H9 (cell line): ENCODE measurements around the gene NPIPA3. TPM values are rescaled to one million over a fixed set of nuclear protein-coding genes. Genes with fewer than 3 reads are reported as not detected.
"Not testable (repeated sequence)": the region's sequence is repeated elsewhere in the genome, so short reads cannot be mapped to it uniquely, and the experiment has no call there.

Experiments
- DNase-seq: peaks from one replicate; pipeline ENCODE4 v3.0.0-alpha.2; 2017
- H2AFZ ChIP-seq: one replicate; pipeline ENCODE4 v1.6.1; 2013; ENCODE audit warnings: mild to moderate bottlenecking, low read length, control low read depth, moderate library complexity
- H2AK5ac ChIP-seq: 2 replicates; pipeline ENCODE4 v1.6.1; 2013; ENCODE audit warnings: low read length, control low read depth, mixed read lengths; ENCODE audit not compliant: insufficient read length
- H2BK120ac ChIP-seq: one replicate; pipeline ENCODE4 v1.6.1; 2013; ENCODE audit warnings: low read depth, mild to moderate bottlenecking, low read length, control low read depth, inconsistent platforms; ENCODE audit not compliant: poor library complexity, severe bottlenecking
- H2BK12ac ChIP-seq: 2 replicates; pipeline ENCODE4 v1.6.1; 2013; ENCODE audit warnings: low read length, control low read depth, mixed read lengths, low read depth; ENCODE audit not compliant: insufficient read length
- H2BK15ac ChIP-seq: 2 replicates; pipeline ENCODE4 v1.6.1; 2013; ENCODE audit warnings: low read depth, low read length, control low read depth
- H2BK20ac ChIP-seq: one replicate; pipeline ENCODE4 v1.6.1; 2013; ENCODE audit warnings: low read depth, mild to moderate bottlenecking, low read length, control low read depth, inconsistent platforms; ENCODE audit not compliant: poor library complexity, severe bottlenecking
- H2BK5ac ChIP-seq: 2 replicates; pipeline ENCODE4 v1.6.1; 2013; ENCODE audit warnings: low read length, control low read depth, mixed read lengths; ENCODE audit not compliant: insufficient read length
- H3K14ac ChIP-seq: 2 replicates; pipeline ENCODE4 v1.6.1; 2013; ENCODE audit warnings: low read length, control low read depth; ENCODE audit not compliant: insufficient read depth
- H3K18ac ChIP-seq: 2 replicates; pipeline ENCODE4 v1.6.1; 2013; ENCODE audit warnings: low read depth, mild to moderate bottlenecking, mixed read lengths, low read length, control low read depth; ENCODE audit not compliant: insufficient read length
- H3K23ac ChIP-seq: 2 replicates; pipeline ENCODE4 v1.6.1; 2013; ENCODE audit warnings: low read length, control low read depth, mixed read lengths, low read depth; ENCODE audit not compliant: insufficient read length
- H3K23me2 ChIP-seq: 2 replicates; pipeline ENCODE4 v1.6.1; 2013; ENCODE audit warnings: low read depth, mild to moderate bottlenecking, mixed read lengths, low read length, control low read depth; ENCODE audit not compliant: insufficient read length, poor library complexity, severe bottlenecking
- H3K27ac ChIP-seq: 2 replicates; pipeline ENCODE4 v1.5.1; 2013; ENCODE audit warnings: low read length, control low read depth, mixed read lengths, low read depth; ENCODE audit not compliant: insufficient read length
- H3K27me3 ChIP-seq: 2 replicates; pipeline ENCODE4 v1.6.1; 2013; ENCODE audit warnings: low read length, control low read depth, inconsistent platforms; ENCODE audit not compliant: insufficient read depth
- H3K4ac ChIP-seq: 2 replicates; pipeline ENCODE4 v1.6.1; 2013; ENCODE audit warnings: low read depth, mild to moderate bottlenecking, control low read depth, inconsistent platforms, low read length, moderate library complexity
- H3K4me1 ChIP-seq: 2 replicates; pipeline ENCODE4 v1.6.1; 2013; ENCODE audit warnings: low read length, control low read depth, inconsistent platforms; ENCODE audit not compliant: insufficient read depth
- H3K4me2 ChIP-seq: 2 replicates; pipeline ENCODE4 v1.6.1; 2013; ENCODE audit warnings: low read length, control low read depth, mixed read lengths; ENCODE audit not compliant: insufficient read length, insufficient read depth
- H3K56ac ChIP-seq: 2 replicates; pipeline ENCODE4 v1.6.1; 2013; ENCODE audit warnings: low read depth, mild to moderate bottlenecking, mixed read lengths, low read length, control low read depth; ENCODE audit not compliant: insufficient read length
- H3K79me1 ChIP-seq: 2 replicates; pipeline ENCODE4 v1.6.1; 2013; ENCODE audit warnings: low read depth, mild to moderate bottlenecking, moderate library complexity, low read length, control low read depth, inconsistent platforms; ENCODE audit not compliant: insufficient read depth, poor library complexity, severe bottlenecking
- H3K79me2 ChIP-seq: 2 replicates; pipeline ENCODE4 v1.6.1; 2013; ENCODE audit warnings: low read length, control low read depth, inconsistent platforms; ENCODE audit not compliant: insufficient read depth
- H3K9ac ChIP-seq: 2 replicates; pipeline ENCODE4 v1.6.1; 2013; ENCODE audit warnings: low read length, control low read depth, mixed read lengths; ENCODE audit not compliant: insufficient read length; ENCODE audit errors: extremely low read depth
- H3K9me3 ChIP-seq: one replicate; pipeline ENCODE4 v1.6.1; 2013; ENCODE audit warnings: low read depth, low read length, inconsistent platforms; ENCODE audit not compliant: control insufficient read depth
- H3T11ph ChIP-seq: one replicate; pipeline ENCODE4 v1.6.1; 2013; ENCODE audit warnings: mild to moderate bottlenecking, low read length, control low read depth, inconsistent platforms
- H4K20me1 ChIP-seq: one replicate; pipeline ENCODE4 v1.6.1; 2013; ENCODE audit not compliant: control insufficient read depth, insufficient read length, insufficient read depth
- H4K5ac ChIP-seq: 2 replicates; pipeline ENCODE4 v1.6.1; 2013; ENCODE audit warnings: low read depth, mild to moderate bottlenecking, mixed read lengths, low read length, control low read depth; ENCODE audit not compliant: insufficient read length
- H4K8ac ChIP-seq: replicated peaks from 2 replicates; pipeline ENCODE4 v1.6.1; 2013; ENCODE audit warnings: low read length, control low read depth, mixed read lengths, low read depth; ENCODE audit not compliant: insufficient read length
- H4K91ac ChIP-seq: 2 replicates; pipeline ENCODE4 v1.6.1; 2013; ENCODE audit warnings: low read depth, mild to moderate bottlenecking, moderate library complexity, mixed read lengths, low read length, control low read depth; ENCODE audit not compliant: insufficient read length
- H3K27ac Mint-ChIP-seq, 3 experiments: 2 replicates in 2 of 3; 3 replicates in 1 of 3; pipeline ENCODE4 v1.8.0; 2020 to 2021; ENCODE audit warnings: mixed read lengths in 3 of 3, mild to moderate bottlenecking in 1 of 3, moderate library complexity in 1 of 3
- H3K27me3 Mint-ChIP-seq: 2 replicates; pipeline ENCODE4 v1.8.0; 2021; ENCODE audit warnings: low read depth, mild to moderate bottlenecking, moderate library complexity, mixed read lengths
- H3K36me3 Mint-ChIP-seq, 3 experiments: 2 replicates in 2 of 3; 3 replicates in 1 of 3; pipeline ENCODE4 v1.8.0; 2020 to 2021; ENCODE audit warnings: low read depth in 3 of 3, mixed read lengths in 3 of 3; ENCODE audit not compliant: insufficient read depth in 1 of 3
- H3K4me1 Mint-ChIP-seq, 2 experiments: 2 replicates each; pipeline ENCODE4 v1.8.0; 2020; ENCODE audit warnings: mixed read lengths in 2 of 2
- H3K4me3 Mint-ChIP-seq, 2 experiments: 2 replicates in 1 of 2; 3 replicates in 1 of 2; pipeline ENCODE4 v1.8.0; 2020 to 2021; ENCODE audit warnings: mild to moderate bottlenecking in 2 of 2, mixed read lengths in 2 of 2, moderate library complexity in 1 of 2
- H3K9me3 Mint-ChIP-seq, 2 experiments: 2 replicates in 1 of 2; 3 replicates in 1 of 2; pipeline ENCODE4 v1.8.0; 2020; ENCODE audit warnings: mild to moderate bottlenecking in 2 of 2, mixed read lengths in 2 of 2, moderate library complexity in 1 of 2
- WGBS: extraction: QIAGEN DNeasy Blood & Tissue Kit; methylation state at CpG from one replicate; pipeline ENCODE4 v1.1.7; 2013; ENCODE audit warnings: missing lambda C conversion rate, low lambda C conversion rate, mixed read lengths; ENCODE audit not compliant: insufficient read length; ENCODE audit errors: extremely low coverage; 5-methylcytosine and 5-hydroxymethylcytosine counted together
- total RNA-seq: library from RNA; stranded (reverse); gene quantifications from 2 replicates; pipeline ENCODE4 v1.2.1, GENCODE V29; 2021

NPIPA3 gene
- total RNA-seq, 1 experiment from 2014 or later: 1.3 TPM

- not testable (repeated sequence) for H3K23ac ChIP-seq, H3K4ac ChIP-seq, H3K23me2 ChIP-seq, H3K4me2 ChIP-seq, H3T11ph ChIP-seq, H3K27ac ChIP-seq, H3K56ac ChIP-seq, H3K14ac ChIP-seq, H2BK15ac ChIP-seq, H3K4me1 Mint-ChIP-seq, H3K4me3 Mint-ChIP-seq, DNase-seq, H3K4me1 ChIP-seq, H3K9me3 Mint-ChIP-seq, H2BK120ac ChIP-seq, H4K5ac ChIP-seq, H2BK5ac ChIP-seq, H3K36me3 Mint-ChIP-seq, H3K27me3 ChIP-seq, H3K79me1 ChIP-seq, H2BK12ac ChIP-seq, H3K79me2 ChIP-seq, H4K20me1 ChIP-seq, H3K27me3 Mint-ChIP-seq, H3K9ac ChIP-seq, H3K18ac ChIP-seq, H2BK20ac ChIP-seq, H4K8ac ChIP-seq, H2AFZ ChIP-seq, H2AK5ac ChIP-seq, H3K27ac Mint-ChIP-seq, H4K91ac ChIP-seq, H3K9me3 ChIP-seq
- WGBS: no CpG with 5 or more reads among the region's 2 CpGs
Observed at GRCh38 chr16:14775624-14776023, 72.4 kb downstream of the NPIPA3 start.

Other genes with a start within 250 kb of the NPIPA3 start
- gene PARN, start 73.2 kb upstream of the NPIPA3 start, total RNA-seq: 56.2 and 57.1 TPM in 2 replicates
- 90.9 and 91.7 TPM in 2 replicates for gene BFAR, start 70.5 kb upstream of the NPIPA3 start, total RNA-seq
- 1.0 and 2.2 TPM in 2 replicates for gene PLA2G10, start 9.1 kb upstream of the NPIPA3 start, total RNA-seq
- gene NPIPA2, start 39.1 kb downstream of the NPIPA3 start, total RNA-seq: 15.8 and 16.6 TPM in 2 replicates
- 102 and 104 TPM in 2 replicates for gene NOMO1, start 130.3 kb downstream of the NPIPA3 start, total RNA-seq
- gene NPIPA1, start 234.0 kb downstream of the NPIPA3 start, total RNA-seq: 123 and 130 TPM in 2 replicates